Keratinocyte (primary cell): ENCODE data around the gene CD2. TPM values are rescaled to one million over a fixed set of nuclear protein-coding genes. Genes with fewer than 3 reads are reported as not detected.

Experiments used
- DNase-seq: peaks from one replicate; pipeline ENCODE4 v3.0.0-alpha.2; 2011; ENCODE audit warnings: low read depth, missing footprints, low spot score
- FAIRE-seq: peaks from 2 replicates; lab custom pipeline; 2011; peaks lifted over from hg19 to GRCh38; lab: Jason Lieb, UNC
- H2AFZ ChIP-seq: 2 replicates; pipeline ENCODE4 v1.6.0; 2012; ENCODE audit warnings: low read length, control low read depth, inconsistent platforms; ENCODE audit not compliant: control insufficient read depth
- H3K27ac ChIP-seq: 2 replicates; pipeline ENCODE4 v1.5.1; 2011; ENCODE audit warnings: low read length; ENCODE audit not compliant: control insufficient read depth, insufficient read depth
- H3K27me3 ChIP-seq: 3 replicates; pipeline ENCODE4 v1.6.0; 2011; ENCODE audit warnings: low read length; ENCODE audit not compliant: control insufficient read depth, insufficient read depth; ENCODE audit errors: extremely low read depth
- H3K36me3 ChIP-seq, 2 experiments: 2 replicates in 1 of 2; 3 replicates in 1 of 2; pipeline ENCODE4 v1.5.1; 2011; ENCODE audit warnings: low read length in 2 of 2, mild to moderate bottlenecking in 1 of 2; ENCODE audit not compliant: control insufficient read depth in 2 of 2, insufficient read depth in 2 of 2; ENCODE audit errors: extremely low read depth in 1 of 2
- H3K4me1 ChIP-seq: 3 replicates; pipeline ENCODE4 v1.5.1; 2011; ENCODE audit warnings: low read length; ENCODE audit not compliant: control insufficient read depth, insufficient read depth; ENCODE audit errors: extremely low read depth
- H3K4me2 ChIP-seq: 3 replicates; pipeline ENCODE4 v1.6.0; 2011; ENCODE audit warnings: low read depth, low read length; ENCODE audit not compliant: control insufficient read depth, insufficient read depth; ENCODE audit errors: extremely low read depth
- H3K4me3 ChIP-seq, 3 experiments: fragments of 200-600 bp in 1 of 3; sonication (generic) in 1 of 3; 2 replicates in 2 of 3; 3 replicates in 1 of 3; pipeline ENCODE4 v1.5.1; 2011 to 2016; ENCODE audit warnings: low read length in 3 of 3, mild to moderate bottlenecking in 3 of 3, control low read depth in 2 of 3, inconsistent platforms in 1 of 3, low read depth in 1 of 3, mixed read lengths in 1 of 3, mixed run types in 1 of 3, moderate library complexity in 1 of 3; ENCODE audit not compliant: control insufficient read depth in 2 of 3, insufficient read depth in 2 of 3; ENCODE audit errors: extremely low read depth in 1 of 3
- H3K79me2 ChIP-seq: 2 replicates; pipeline ENCODE4 v1.6.0; 2012; ENCODE audit warnings: low read length; ENCODE audit not compliant: control insufficient read depth, insufficient read depth
- H3K9ac ChIP-seq: 3 replicates; pipeline ENCODE4 v1.6.0; 2011; ENCODE audit warnings: low read length; ENCODE audit not compliant: control insufficient read depth, insufficient read depth; ENCODE audit errors: extremely low read depth
- H3K9me1 ChIP-seq: 3 replicates; pipeline ENCODE4 v1.6.0; 2011; ENCODE audit warnings: low read length; ENCODE audit not compliant: control insufficient read depth, insufficient read depth; ENCODE audit errors: extremely low read depth
- H3K9me3 ChIP-seq: 2 replicates; pipeline ENCODE4 v1.5.1; 2012; ENCODE audit warnings: low read depth, low read length; ENCODE audit not compliant: control insufficient read depth
- H4K20me1 ChIP-seq: 3 replicates; pipeline ENCODE4 v1.6.0; 2011; ENCODE audit warnings: low read length; ENCODE audit not compliant: control insufficient read depth, insufficient read depth; ENCODE audit errors: extremely low read depth
- CTCF ChIP-seq, 3 experiments: IDR thresholded peaks in 1 of 3; conservative IDR thresholded peaks in 1 of 3; optimal IDR thresholded peaks in 1 of 3; 2 replicates in 2 of 3; 3 replicates in 1 of 3; pipeline versions ENCODE3 to v1.5.1; 2011; ENCODE audit warnings: low read length in 3 of 3, mild to moderate bottlenecking in 3 of 3, moderate library complexity in 2 of 3, control low read depth in 1 of 3, inconsistent platforms in 1 of 3; ENCODE audit not compliant: insufficient read depth in 2 of 3; ENCODE audit errors: extremely low read depth in 1 of 3
- EZH2 ChIP-seq: IDR thresholded peaks from one replicate; pipeline ENCODE4 v1.6.1; 2012; ENCODE audit warnings: inconsistent platforms, mild to moderate bottlenecking, low read length, moderate library complexity
- dilution Hi-C: fragments of 300-500 bp; cut with MboI; formaldehyde crosslinking; loops from one replicate; pipeline ENCODE4 v1.7.0; 2020; ENCODE audit warnings: low sequenced_read_pairs; ENCODE audit not compliant: extremely low pct_ligation_motif_present
- polyA plus RNA-seq, 5 experiments: library from polyadenylated mRNA; depleted of rRNA in 3 of 5; stranded (reverse) in 3 of 5; stranded (forward) in 1 of 5; unstranded in 1 of 5; fragments of >200 nt; gene quantifications; 1 replicate in 1 of 5; 2 replicates in 3 of 5; 3 replicates in 1 of 5; pipeline versions ENCODE4 v1.2.1 to v1.2.3, GENCODE V29; 2011 to 2012; ENCODE audit warnings: missing spikeins in 2 of 5, low read depth in 1 of 5, low replicate concordance in 1 of 5

The CD2 gene
- polyA plus RNA-seq, 1 donor (not counting 4 experiments of a cell fraction or from before 2014, with no cell fraction given): not detected

DNA sequence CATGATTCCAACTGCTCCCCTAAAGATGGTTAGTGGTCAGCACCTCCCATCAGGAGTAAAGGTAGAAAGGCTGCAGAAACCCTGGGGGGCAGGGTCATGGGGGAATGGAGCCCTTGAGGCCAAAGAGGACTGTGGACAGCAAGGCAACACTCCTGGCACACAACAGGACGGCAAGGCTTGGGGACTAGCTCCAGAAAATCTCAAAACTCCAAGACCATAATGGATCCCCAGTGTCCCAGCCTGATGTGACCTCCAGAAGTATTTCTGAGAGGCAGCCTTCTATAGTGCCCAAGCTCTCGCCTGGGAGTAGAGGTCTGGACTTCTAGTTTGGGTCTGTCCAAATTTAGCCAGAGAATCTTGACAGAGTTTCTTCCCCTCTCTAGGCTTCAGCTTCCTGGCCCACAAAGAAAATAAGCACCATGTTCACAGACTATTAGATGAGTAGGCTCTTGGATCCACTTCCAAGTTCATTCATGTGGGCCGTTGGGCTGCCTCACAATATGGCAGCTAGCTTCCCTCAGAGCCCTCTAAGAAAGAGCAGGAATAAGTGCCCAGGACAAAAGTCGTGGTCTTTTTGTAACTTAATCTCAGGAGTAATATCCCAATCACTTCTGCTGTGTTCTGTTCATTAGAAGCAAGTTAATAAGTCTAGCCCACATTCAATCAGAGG lies 6.9 kb downstream of the CD2 start:
- FAIRE-seq: no peak
- Histone ChIP-seq H2AFZ (no peak overlapping the region), H3K9ac (no peak overlapping the region), H3K36me3 (no peaks in the 10 kb centered on the region), H3K9me1 (no peaks in the 10 kb centered on the region), H4K20me1 (no peaks in the 10 kb centered on the region), H3K4me2 (no peak overlapping the region), H3K27ac (no peak overlapping the region), H3K4me1 (no peaks in the 10 kb centered on the region), H3K4me3 (no peak overlapping the region), H3K79me2 (no peaks in the 10 kb centered on the region), H3K27me3 (no peaks in the 10 kb centered on the region), H3K9me3 (peaks cover under 1% of the 10 kb centered on the region)
- no peak for DNase-seq
- TF ChIP-seq EZH2 (no peak), CTCF (optimal IDR thresholded peaks at IDR 0.05 in 1 of 3, IDR thresholded peaks at IDR 0.05 in 1 of 3, conservative IDR thresholded peaks at IDR 0.05 in 1 of 3; ENCODE audit: extremely low read depth in 1 of 3, insufficient read depth in 2 of 3, low read length in 3 of 3) (no peak)
- dilution Hi-C loops: no loop called here

- Histone ChIP-seq H3K4me2 (no peak overlapping the region), H3K79me2 (no peaks in the 10 kb centered on the region), H3K27me3 (no peaks in the 10 kb centered on the region), H3K9me1 (no peaks in the 10 kb centered on the region), H3K4me1 (no peaks in the 10 kb centered on the region), H3K27ac (no peak overlapping the region), H3K36me3 (no peaks in the 10 kb centered on the region), H3K9ac (no peak overlapping the region), H3K4me3 (no peak overlapping the region), H3K9me3 (peaks cover 2% of the 10 kb centered on the region), H2AFZ (no peak overlapping the region), H4K20me1 (no peaks in the 10 kb centered on the region)
- FAIRE-seq (no peak), DNase-seq (no peak)
- no peak for TF ChIP-seq CTCF (optimal IDR thresholded peaks at IDR 0.05 in 1 of 3, IDR thresholded peaks at IDR 0.05 in 1 of 3, conservative IDR thresholded peaks at IDR 0.05 in 1 of 3; ENCODE audit: extremely low read depth in 1 of 3, insufficient read depth in 2 of 3, low read length in 3 of 3)
- TF ChIP-seq EZH2: no peak
- dilution Hi-C loops: no loop called here
These were observed 8.1 kb downstream of the CD2 start for GRCh38 chr1:116762281-116762680.
